Fibroblast of the aortic adventitia (primary cell): ENCODE data around the gene ARHGEF25. TPM values are rescaled to one million over a fixed set of nuclear protein-coding genes. Genes with fewer than 3 reads are reported as not detected.

Experiments used
- DNase-seq: peaks from one replicate; pipeline ENCODE4 v3.0.0-alpha.2; 2010; ENCODE audit warnings: low read depth
- H3K4me3 ChIP-seq: 2 replicates; pipeline ENCODE4 v1.5.1; 2011; ENCODE audit warnings: low read depth, mild to moderate bottlenecking, control low read depth, low read length, moderate library complexity
- total RNA-seq: library from RNA; depleted of rRNA; stranded (reverse); fragments of >200 nt; gene quantifications from 2 replicates; pipeline ENCODE4 v1.2.3, GENCODE V29; 2012; ENCODE audit warnings: low replicate concordance
- TF ChIP-seq, protein P1 (sequence below): IDR thresholded peaks from 2 replicates; pipeline ENCODE4 v1.5.1; 2011; ENCODE audit warnings: mild to moderate bottlenecking, low read length, control low read depth, inconsistent platforms; ENCODE audit not compliant: insufficient read depth

ARHGEF25 gene
- total RNA-seq, 1 donor = 18.3 TPM

DNA sequence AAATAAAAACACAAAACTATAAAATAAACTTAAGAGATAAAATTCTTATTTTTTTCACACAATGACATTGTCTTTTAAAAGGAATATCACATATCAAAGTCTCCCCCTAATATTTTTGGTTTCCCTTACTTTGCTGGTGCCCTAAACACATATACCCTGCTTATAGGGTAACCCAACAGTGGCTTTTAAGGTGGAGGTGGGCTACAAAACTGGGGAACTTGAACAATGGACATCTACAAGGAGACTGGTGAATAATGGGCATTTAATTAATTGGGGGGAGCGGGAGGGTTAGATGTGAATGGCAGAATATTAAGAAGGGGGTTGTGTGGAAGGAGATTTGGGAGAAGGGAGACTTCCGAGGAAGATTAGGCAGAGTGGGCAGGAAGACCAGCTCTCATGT lies 12.2 kb downstream of the ARHGEF25 start:
- H3K4me3 ChIP-seq = no peak overlapping the region
- TF ChIP-seq, protein P1, sequence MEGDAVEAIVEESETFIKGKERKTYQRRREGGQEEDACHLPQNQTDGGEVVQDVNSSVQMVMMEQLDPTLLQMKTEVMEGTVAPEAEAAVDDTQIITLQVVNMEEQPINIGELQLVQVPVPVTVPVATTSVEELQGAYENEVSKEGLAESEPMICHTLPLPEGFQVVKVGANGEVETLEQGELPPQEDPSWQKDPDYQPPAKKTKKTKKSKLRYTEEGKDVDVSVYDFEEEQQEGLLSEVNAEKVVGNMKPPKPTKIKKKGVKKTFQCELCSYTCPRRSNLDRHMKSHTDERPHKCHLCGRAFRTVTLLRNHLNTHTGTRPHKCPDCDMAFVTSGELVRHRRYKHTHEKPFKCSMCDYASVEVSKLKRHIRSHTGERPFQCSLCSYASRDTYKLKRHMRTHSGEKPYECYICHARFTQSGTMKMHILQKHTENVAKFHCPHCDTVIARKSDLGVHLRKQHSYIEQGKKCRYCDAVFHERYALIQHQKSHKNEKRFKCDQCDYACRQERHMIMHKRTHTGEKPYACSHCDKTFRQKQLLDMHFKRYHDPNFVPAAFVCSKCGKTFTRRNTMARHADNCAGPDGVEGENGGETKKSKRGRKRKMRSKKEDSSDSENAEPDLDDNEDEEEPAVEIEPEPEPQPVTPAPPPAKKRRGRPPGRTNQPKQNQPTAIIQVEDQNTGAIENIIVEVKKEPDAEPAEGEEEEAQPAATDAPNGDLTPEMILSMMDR = no peak
- no peak for DNase-seq

DNA sequence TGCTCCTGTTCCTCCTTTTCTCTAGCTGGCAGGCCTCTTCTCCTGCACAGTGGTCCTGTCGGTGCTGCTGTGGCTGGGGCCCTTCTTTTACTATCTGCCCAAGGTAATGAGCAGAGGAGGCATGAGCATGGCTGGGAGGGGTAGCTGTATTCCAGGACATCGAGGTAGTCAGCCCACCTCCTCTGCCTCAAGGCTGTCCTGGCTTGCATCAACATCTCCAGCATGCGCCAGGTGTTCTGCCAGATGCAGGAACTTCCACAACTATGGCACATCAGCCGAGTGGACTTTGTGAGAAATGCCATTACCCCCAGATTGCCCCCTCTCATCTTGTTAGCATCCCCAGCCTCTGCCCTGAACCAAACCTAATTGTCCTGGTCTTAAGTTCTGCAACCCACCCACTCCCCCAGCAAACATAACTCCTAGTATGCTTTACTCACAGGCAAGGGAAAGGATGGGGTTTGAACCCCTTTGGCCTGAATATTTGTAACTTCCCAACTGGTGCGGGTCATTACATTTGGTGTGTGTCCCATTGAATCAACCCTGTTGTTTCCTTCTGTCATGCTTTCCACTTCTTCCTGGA lies 12.7 kb downstream of the ARHGEF25 start:
- TF ChIP-seq, protein P1 = no peak
- no peak for DNase-seq
- no peak overlapping the region for H3K4me3 ChIP-seq

DNA sequence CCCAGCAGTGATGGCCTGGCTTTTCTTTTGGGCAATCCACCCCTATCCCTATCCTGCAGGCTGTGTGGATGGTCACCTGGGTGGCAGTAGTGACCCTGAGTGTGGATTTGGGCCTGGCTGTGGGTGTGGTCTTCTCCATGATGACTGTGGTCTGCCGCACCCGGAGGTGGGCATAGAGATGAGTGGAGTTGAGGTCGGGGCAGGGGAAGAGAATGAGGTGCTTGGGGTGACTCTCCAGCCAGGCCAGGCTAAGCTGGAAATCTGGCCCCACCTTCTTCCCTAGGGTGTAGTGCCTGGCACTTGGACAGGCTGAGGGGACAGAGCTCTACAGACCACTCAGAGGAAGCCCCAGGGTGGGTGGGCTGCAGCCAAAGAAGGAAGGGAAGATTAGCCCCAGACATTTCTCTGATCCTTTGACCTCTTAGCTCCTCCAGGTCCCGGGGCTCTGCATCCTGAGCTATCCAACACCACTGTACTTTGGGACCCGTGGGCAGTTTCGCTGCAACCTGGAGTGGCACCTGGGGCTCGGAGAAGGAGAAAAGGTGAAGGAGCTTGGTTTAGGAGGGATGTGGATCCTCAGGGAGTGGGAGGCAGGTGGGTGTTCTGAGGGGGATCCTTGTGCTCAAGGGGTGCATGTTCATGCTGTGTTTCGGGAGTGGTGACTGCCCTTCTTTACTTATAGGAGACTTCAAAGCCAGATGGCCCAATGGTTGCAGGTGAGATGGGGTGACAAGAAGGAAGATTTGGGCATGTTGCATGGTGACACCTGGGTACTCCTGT lies 13.4 kb downstream of the ARHGEF25 start:
- no peak overlapping the region for H3K4me3 ChIP-seq
- TF ChIP-seq, protein P1 = no peak
- no peak for DNase-seq

DNA sequence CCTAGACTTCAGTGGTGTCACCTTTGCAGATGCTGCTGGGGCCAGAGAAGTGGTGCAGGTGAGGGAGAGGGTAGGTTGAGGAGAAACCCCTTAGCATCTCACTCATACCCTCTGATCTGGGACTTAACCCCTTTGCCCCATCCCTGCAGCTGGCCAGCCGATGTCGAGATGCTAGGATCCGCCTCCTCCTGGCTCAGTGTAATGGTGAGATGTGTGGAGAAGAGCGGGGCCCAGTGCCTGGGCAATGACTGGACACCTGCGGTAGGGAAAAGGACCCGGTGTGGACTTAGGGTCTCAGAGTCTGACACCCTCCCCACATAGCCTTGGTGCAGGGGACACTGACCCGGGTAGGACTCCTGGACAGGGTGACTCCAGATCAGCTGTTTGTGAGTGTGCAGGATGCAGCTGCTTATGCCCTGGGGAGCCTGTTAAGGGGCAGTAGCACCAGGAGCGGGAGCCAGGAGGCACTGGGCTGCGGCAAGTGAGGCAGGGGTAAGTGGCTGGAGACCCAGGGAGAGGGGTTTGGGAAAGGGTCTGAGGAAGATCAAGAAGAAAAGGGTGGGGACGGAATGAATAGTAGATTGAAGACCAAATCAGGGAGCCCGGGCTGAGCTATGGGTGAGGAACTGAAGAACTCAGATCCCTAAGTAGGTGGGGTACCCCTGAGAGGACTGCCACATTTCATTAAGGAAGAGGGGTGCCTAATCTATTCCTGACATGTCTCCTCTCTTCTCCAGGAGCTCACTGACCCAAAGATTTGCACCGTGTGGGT lies 14.2 kb downstream of the ARHGEF25 start:
- no peak overlapping the region for H3K4me3 ChIP-seq
- DNase-seq = no peak
- TF ChIP-seq, protein P1 = no peak

DNA sequence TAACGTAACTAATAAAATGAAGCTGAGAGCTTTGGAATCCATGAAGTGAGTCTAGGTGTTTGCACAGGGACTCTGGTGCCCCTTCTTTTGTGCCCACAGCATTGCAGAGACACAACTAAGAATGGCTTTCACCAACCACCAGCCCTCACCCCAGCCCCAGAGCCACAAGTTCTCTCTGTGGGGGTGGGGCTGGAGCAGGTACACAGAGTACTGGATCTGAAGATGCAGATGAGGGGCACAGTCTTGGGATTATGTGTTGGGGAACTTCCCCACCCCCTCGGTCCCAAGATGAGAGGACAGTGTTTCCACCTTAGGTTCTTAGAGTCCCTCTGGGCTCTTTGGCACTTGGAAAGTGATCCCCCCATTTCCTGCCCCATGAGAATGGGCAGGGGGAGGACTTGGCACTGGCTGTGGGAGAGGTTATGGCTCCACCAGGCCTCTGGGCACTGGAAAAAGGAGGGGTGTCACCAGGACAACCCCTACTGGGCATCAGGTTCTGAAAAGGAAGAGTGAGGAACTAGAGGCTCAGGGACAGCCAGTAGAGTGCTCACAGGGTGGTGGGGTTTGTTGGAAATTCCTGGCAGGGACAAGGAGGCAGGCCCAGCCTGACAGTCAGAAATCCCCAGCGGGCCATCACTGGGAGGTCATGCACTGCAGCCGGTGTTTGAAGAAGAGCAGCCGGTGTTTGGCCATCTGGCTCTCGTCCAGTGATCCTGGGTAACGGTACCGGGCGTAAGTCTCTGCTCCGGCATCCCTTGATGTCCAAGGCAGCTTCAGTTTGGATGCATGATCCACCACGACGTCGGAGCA lies 15.1 kb downstream of the ARHGEF25 start:
- no peak for DNase-seq
- H3K4me3 ChIP-seq = no peak overlapping the region
- TF ChIP-seq, protein P1 = no peak

GRCh38 chr12:57626921-57627445 lies 15.7 kb downstream of the ARHGEF25 start:
- no peak overlapping the region for H3K4me3 ChIP-seq
- TF ChIP-seq, protein P1 = no peak
- no peak for DNase-seq
